ENCODE data around the gene LRRN4CL.
"Not testable (repeated sequence)": the region's sequence is repeated elsewhere in the genome, so short reads cannot be mapped to it uniquely, and the experiment has no call there.

The LRRN4CL gene

GRCh38 chr11:62709247-62710000, 20.1 kb upstream of the LRRN4CL start:
- peak; percentile 95 to 99 for DNase-seq

DNA sequence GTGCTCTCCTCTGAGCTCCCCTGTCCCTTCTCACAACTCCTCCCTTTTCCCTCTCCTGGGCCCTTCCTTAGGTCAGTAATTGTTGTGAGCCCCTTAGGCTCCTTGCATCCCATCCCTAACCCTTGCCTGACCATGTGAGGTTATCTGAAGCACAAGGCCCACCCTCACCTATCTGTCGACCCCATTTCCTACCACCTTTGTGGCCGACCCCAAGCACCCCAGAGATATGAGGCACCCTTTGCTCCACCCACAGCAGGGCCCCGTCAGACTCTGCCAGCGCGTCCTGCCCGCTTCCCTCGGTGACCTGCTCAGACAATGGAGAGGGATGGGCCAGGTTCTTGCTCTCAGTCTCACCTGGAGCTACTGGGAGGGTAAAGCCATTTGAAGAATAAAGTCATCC, 19.5 kb upstream of the LRRN4CL start:
- DNase-seq: no peak

DNA sequence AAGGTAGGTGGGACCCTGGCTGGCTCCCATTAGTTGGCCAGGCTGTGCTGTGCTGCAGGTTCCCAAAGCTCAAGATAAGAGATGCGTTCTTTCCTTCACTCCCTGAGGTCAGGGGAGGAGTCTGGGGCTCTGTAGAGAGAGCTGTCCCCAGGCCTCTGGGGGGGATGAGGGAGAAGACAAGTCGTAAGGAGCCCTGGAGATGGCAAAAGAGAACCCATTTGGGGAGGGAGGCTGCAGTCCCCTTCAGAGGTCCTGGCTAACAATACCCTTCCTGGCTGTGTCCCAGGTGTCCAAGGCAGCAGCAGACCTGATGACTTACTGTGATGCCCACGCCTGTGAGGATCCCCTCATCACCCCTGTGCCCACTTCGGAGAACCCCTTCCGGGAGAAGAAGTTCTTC, 19.1 kb upstream of the LRRN4CL start:
- no peak for DNase-seq

GRCh38 chr11:62707277-62707861, 18.0 kb upstream of the LRRN4CL start, which contains the start of the genes BSCL2 and GNG3:
Gene BSCL2 (minus strand): TSS chr11:62707424. CDS start chr11:62707195, 229 bp downstream.
Gene GNG3 (plus strand): TSS chr11:62707676. CDS start chr11:62708296, 620 bp downstream.
- peak; percentile 61 to 84 for DNase-seq

DNA sequence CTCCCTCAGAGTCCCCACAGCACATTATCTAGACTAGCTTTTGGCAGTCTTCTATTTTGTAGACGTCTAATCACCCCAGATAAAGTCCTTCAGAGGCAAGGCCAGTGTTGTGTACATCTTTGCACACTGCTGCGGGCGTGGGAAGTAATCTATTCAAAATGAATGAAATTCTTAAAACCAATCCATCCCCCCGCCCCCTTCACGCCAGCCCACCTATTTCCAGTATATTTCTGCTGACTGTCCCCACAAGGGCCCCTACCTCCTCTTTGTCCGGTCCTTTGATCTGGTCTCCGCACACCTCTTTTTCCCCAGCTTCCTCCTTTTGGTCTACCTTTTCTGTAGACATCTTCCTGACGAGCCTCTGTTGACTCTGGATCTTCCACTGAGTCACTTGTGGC, 17.5 kb upstream of the LRRN4CL start:
- DNase-seq: no peak

DNA sequence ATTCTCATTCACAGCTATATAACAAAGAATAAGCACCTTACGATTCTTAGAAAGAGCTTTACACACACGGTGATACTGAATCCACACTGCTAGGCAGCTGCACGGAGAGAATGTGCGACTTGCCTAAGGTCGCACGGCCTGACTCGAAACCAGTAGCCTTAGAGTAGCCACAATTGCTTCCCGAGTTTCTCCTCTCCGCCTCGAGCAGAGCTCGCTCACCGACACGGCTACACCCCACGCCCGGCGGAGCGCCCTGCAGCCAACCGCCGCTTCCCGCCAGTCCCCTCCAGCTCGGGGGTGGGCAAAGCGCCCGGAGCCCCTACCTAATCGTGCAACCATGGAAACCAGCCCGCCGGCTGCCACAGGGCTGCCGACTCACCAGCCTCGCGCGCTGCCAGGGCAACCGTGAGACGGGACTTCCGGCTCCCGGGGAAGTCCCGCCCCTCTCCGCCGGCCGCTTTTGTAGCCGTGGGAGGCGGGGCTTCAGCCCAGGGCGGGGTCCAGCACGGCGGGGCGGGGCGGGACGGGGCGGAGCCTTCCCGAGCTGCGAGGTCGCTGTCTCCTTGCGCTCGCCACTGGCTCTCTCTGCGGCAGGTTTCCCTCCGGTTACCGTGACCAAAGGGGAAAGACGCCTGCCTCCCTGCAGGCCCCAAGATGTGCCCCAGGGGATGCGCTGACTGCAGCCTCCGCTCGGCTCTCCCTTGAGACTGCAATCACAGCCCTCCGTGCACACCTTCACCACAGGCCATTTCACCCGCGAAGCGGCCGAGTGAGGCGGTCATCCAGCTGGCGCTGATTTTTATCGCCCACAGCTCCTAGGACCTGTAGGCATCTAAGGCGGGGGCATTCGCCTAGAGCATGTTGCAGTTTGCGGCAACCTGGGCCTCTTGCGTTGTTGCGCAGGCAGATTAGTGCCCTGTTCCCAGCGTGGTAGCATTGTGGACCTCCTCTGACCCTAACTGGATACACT, 16.8 kb upstream of the LRRN4CL start:
- DNase-seq: peak; percentile 92 to 95

DNA sequence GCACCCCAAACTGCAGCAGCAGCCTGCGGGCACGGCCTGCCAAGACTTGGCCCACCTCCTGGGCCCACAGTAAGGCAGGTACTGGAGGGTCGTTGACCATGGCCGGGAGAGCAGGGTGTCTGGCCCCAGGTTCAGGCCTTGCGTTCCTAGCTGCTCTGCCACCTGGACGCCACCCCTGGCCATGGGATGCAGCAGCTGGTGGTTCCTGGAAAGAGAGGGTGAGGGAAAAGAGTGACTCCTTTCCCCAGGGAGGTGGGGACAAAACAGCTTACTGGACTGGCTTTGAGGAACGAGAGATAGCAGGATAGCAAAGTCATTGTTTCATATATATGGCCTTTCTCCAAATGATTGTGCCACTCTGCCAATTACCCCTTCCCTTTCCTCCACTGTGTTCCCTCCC, 16.1 kb upstream of the LRRN4CL start:
- no peak for DNase-seq

DNA sequence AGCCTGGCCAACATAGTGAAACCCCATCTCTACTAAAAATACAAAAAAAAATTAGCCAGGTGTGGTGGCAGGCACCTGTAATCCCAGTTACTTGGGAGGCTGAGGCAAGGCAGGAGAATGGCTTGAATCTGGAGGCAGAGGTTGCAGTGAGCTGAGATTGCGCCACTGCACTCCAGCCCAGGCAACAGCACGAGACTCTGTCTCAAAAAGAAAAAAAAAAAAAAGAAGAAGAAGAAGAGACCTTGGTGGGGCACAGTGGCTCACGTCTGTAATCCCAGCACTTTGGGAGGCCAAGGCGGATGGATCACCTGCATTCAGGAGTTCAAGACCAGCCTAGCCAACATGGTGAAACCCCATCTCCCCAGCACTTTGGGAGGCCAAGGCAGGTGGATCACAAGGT, 14.6 kb upstream of the LRRN4CL start:
- DNase-seq: not testable (repeated sequence)

DNA sequence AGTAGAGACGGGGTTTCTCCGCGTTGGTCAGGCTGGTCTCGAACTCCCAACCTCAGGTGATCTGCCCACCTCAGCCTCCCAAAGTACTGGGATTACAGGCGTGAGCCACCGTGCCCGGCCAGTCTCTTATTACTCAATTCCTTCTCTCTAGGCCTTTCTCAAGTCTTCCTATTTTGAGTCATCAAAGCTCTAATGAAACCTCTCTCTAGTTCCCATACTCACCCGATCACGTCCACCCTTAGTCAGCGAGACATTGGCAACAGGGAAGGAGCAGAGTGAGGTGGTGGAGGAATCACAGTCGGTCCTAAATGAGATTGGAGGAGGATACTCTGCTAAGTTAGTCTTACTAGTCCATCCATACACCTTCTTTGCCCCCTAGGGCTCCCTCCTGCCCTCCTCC, 12.9 kb upstream of the LRRN4CL start:
- DNase-seq: no peak

DNA sequence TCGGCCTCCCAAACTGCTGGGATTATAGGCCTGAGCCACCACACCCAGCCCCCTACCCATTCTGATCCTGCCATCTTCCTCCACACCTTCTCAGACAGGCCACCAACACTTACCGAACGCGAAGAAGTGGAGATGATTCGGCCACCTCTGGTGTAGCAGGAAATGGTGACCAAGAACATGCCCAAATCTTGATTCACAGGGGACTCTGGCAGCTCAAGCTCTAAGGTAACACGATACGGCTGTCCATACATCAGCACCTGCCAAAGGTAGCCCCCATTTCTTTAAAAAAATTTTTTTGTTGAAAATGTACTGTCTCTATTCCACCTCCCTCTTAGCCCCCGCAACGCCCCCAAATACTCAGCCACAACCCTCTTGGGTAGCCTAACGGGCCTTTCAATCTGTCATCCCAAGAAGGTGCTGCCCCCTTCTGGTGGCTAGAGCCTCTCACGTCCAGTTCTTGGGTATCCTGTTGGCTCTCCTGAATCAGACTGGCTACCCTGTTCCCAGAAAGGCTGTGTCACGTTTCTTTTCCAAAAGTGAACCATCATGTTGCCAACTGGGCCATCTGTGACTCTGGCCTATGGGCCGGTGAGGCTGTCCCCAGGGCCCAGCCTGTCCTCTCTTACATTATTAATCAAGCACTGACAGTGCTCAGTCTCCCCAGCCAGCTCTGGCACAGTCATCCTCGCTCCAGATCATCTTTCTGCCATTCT, 5.3 kb upstream of the LRRN4CL start:
- DNase-seq: peak; percentile 41 to 71

GRCh38 chr11:62693624-62694023, 4.3 kb upstream of the LRRN4CL start:
- not testable (repeated sequence) for DNase-seq

- DNase-seq: no peak
These were observed 839 bp downstream of the LRRN4CL start for GRCh38 chr11:62688491-62688890.

DNA sequence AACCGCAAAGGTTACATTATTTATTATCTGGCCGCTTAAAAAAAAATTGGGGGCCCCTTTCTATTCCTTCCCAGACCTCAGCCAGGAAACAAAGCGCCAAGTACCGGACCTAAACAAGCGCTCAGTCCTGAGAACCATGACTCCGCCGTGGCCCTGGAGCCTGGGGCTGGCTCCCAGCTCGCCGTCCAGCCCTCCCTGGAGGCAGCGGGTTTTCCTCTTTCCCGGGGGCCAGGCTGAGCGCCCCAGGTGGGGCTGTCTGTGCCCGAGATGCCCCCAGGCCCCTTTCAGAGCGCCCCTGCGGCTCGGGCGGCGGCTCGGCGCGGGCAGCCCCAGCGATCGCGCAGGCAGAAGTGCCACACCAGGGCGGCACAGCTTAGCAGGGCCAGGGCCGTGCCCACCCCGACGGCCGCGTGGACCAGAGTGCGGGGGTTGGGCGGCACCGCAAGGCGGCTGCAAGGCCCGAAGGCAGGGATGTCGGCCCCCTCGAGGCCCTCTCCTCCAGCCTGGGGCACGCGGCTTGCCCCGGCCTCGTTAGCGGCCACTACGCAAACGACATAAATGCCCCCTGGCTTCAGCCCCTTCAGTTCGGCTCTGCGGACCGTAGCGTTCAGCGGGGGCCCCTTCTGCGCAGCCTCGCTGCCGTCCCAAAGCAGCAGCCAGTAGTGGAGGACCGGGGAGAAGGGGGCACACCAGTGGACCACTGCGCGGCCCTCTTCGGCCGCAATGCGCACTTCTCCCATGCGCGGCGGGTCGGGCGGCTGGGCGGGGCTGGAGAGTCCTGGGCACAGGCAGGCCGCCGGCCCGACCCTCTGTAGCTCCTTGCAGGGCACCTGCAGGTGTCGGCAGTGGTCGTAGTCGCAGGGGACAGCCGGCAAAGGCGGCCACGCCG, 1.6 kb downstream of the LRRN4CL start:
- DNase-seq: no peak

GRCh38 chr11:62682518-62682917, 6.8 kb downstream of the LRRN4CL start:
- DNase-seq: no peak

- peak in 1 of 2 donors; percentile 21 for DNase-seq
These were observed 8.5 kb downstream of the LRRN4CL start for GRCh38 chr11:62680825-62681240.

DNA sequence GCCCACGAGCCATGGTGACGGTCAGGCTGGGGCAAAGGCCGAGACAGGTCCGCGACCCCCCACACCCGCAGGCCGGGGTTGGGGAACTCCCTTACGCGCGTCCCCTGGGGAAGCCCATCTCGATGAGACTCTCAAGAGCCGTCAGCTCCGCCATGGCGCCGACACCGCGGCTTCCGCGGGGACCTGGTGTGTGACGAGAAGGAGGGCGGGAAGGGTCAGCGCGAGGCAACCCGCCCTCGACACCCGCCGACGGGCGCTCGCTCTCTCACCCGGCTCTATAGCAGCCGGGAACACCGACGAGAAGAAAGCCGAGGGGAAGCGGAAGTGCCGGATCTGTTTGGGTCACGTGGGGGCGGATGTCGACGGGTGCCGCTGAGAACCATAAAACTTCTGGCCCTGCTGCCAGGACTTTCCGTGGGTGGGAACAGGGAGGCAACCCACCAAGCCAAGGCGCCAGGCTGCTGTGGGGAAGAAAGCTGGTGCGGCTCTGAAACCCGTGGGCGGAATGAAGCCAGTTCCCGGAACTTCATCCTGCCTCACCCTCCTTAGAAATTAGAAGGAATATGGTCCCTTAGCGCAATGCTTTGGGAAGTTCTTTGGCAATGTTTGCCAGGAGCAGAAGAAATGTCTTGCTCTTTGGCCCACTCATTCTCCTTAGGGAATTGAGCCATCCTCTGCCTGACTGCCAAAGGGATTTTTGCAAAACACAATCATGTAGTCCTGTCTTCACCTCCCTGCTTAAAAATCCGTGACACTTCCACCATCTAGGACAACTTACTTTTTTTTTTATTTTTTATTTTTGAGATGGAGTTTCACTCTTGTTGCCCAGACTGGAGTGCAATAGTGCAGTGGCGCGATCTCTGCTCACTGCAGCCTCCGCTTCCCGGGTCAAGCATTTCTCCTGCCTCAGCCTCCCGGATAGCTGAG, 10.3 kb downstream of the LRRN4CL start, which contains the start of gene UBXN1:
Gene UBXN1, minus strand, starts transcription at position 304 of the 927 bp plus-strand sequence. Its CDS starts 150 bp downstream, at position 154.
- DNase-seq: peak; percentile 74 to 85

GRCh38 chr11:62678433-62678769, 10.9 kb downstream of the LRRN4CL start:
- DNase-seq: no peak

- DNase-seq: no peak
These were observed 11.6 kb downstream of the LRRN4CL start for GRCh38 chr11:62677714-62678113.

DNA sequence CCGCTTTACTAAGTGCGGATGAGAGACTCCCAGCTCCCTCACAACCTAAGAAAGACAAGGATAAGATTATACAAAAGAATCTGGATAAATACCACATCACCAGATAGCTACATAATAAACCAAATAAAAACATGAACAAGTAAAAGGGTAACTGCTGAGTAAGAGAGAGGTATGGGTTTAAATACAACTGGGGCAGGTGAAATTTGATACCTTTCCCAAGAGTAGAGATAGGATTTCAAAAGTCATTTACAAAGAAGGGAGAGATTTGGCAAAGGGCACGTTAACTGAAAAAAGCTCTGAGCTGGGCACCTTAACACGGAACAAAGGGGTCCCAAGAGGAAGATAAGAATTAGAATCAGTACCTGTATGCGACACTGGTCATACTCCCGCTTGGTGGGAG, 12.2 kb downstream of the LRRN4CL start:
- DNase-seq: no peak

- DNase-seq: no peak
These were observed 12.6 kb downstream of the LRRN4CL start for GRCh38 chr11:62676698-62677097.
